Common myeloid progenitor, CD34-positive (primary cell): ENCODE results near the gene SYNJ1.
"Not testable (repeated sequence)": the region's sequence is repeated elsewhere in the genome, so short reads cannot be mapped to it uniquely, and the experiment has no call there.

Experiments
- CTCF ChIA-PET: fragments of 350-600 bp; sonication (Branson Sonifier 250); formaldehyde crosslinking; loops from one replicate; lab custom pipeline; 2021; ENCODE audit warnings: antibody characterized with exemption; lab: Charles Lee
- POLR2A ChIA-PET: fragments of 350-600 bp; sonication (Branson Sonifier 250); formaldehyde crosslinking; loops from one replicate; lab custom pipeline; 2021; ENCODE audit warnings: antibody characterized with exemption; lab: Charles Lee
- DNase-seq, 3 donors: peaks; one replicate each; pipeline versions ENCODE4 v3.0.0 to v3.0.0-alpha.2; 2013
- H3K27ac ChIP-seq, 2 experiments: 1 replicate in 1 of 2; 2 replicates in 1 of 2; pipeline ENCODE4 v1.7.0; 2013; ENCODE audit warnings: inconsistent platforms in 2 of 2, low read length in 2 of 2, mild to moderate bottlenecking in 2 of 2, low read depth in 1 of 2, moderate library complexity in 1 of 2; ENCODE audit not compliant: severe bottlenecking in 2 of 2, insufficient read depth in 1 of 2, poor library complexity in 1 of 2
- H3K27me3 ChIP-seq, 5 experiments: replicated peaks in 2 of 5; 1 replicate in 3 of 5; 2 replicates in 2 of 5; pipeline versions ENCODE4 v1.6.1 to v1.7.0; 2013; ENCODE audit warnings: low read length in 4 of 5, mild to moderate bottlenecking in 2 of 5, moderate library complexity in 2 of 5, inconsistent platforms in 1 of 5; ENCODE audit not compliant: insufficient read depth in 5 of 5, control insufficient read depth in 4 of 5
- H3K36me3 ChIP-seq, 4 experiments: 1 replicate in 2 of 4; 2 replicates in 2 of 4; pipeline versions ENCODE4 v1.6.1 to v1.7.0; 2013; ENCODE audit warnings: low read length in 3 of 4, control low read depth in 1 of 4, mild to moderate bottlenecking in 1 of 4; ENCODE audit not compliant: control insufficient read depth in 4 of 4, insufficient read depth in 4 of 4
- H3K4me1 ChIP-seq, 4 experiments: 1 replicate in 3 of 4; 2 replicates in 1 of 4; pipeline versions ENCODE4 v1.6.1 to v1.7.1; 2013; ENCODE audit warnings: low read length in 3 of 4, mild to moderate bottlenecking in 3 of 4, control low read depth in 1 of 4, inconsistent platforms in 1 of 4, moderate library complexity in 1 of 4; ENCODE audit not compliant: control insufficient read depth in 4 of 4, insufficient read depth in 4 of 4; ENCODE audit errors: control extremely low read depth in 1 of 4
- H3K4me3 ChIP-seq, 7 experiments: 1 replicate in 4 of 7; 2 replicates in 3 of 7; pipeline versions ENCODE4 v1.5.1 to v1.7.0; 2013; ENCODE audit warnings: mild to moderate bottlenecking in 7 of 7, low read length in 6 of 7, moderate library complexity in 6 of 7, inconsistent platforms in 2 of 7, low read depth in 2 of 7, control low read depth in 1 of 7; ENCODE audit not compliant: insufficient read depth in 4 of 7, control insufficient read depth in 1 of 7; ENCODE audit errors: extremely low read depth in 1 of 7
- H3K9me3 ChIP-seq, 5 experiments: 1 replicate in 4 of 5; 2 replicates in 1 of 5; pipeline versions ENCODE4 v1.6.1 to v1.7.1; 2013; ENCODE audit warnings: low read length in 4 of 5, mild to moderate bottlenecking in 2 of 5, inconsistent platforms in 1 of 5, low read depth in 1 of 5, moderate library complexity in 1 of 5; ENCODE audit not compliant: control insufficient read depth in 4 of 5, insufficient read depth in 2 of 5; ENCODE audit errors: control extremely low read depth in 1 of 5
- WGBS: methylation state at CpG from one replicate; pipeline ENCODE4 v1.1.5; 2013; ENCODE audit not compliant: insufficient coverage; 5-methylcytosine and 5-hydroxymethylcytosine counted together

Gene SYNJ1

GRCh38 chr21:32610940-32611339 is 116.9 kb downstream of the SYNJ1 start:
- H3K27me3 ChIP-seq, POLR2A ChIA-PET, DNase-seq, H3K27ac ChIP-seq, H3K9me3 ChIP-seq: not testable (repeated sequence)
- CTCF ChIA-PET: interaction anchor here (3.9 kb wide), 1 partner anchor 10 kb away, joined by 19 read pairs; no protein-coding TSS in a partner anchor
- Histone ChIP-seq H3K4me1 (peaks cover 0 to 22% (median 5%) of the 10 kb centered on the region in 4 experiments), H3K4me3 (peak overlapping the region in 2 of 7 experiments; percentile 97), H3K36me3 (peaks cover 5 to 33% (median 20%) of the 10 kb centered on the region in 4 experiments)
- WGBS: 94% methylated on average over 11 of the region's 17 CpGs

DNA sequence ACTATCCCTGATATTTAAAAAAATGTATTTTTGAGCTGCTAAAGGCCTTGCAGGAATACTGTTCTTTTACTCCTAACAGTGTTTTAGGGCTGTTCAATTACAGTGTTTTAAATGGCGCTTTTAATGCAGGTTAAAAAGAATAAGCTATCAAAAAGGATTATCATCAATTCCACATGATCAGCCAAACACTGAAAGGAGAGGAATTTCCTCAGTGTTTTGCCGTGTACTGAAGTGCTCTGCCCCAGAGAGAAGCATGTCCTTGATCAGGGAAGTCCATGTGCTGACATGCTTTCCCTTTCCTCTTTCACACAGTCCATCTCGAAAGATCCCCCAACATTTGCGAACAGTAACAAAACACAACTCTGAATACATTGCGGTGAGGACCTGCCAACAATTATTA is 119.0 kb downstream of the SYNJ1 start:
- Histone ChIP-seq H3K4me1 (peaks cover 0 to 22% (median 5%) of the 10 kb centered on the region in 4 experiments), H3K4me3 (no peak overlapping the region), H3K27ac (no peak overlapping the region), H3K36me3 (peaks cover 11 to 52% (median 35%) of the 10 kb centered on the region in 4 experiments), H3K27me3 (no peaks in the 10 kb centered on the region), H3K9me3 (no peaks in the 10 kb centered on the region)
- CTCF ChIA-PET: interaction anchor here (1.0 to 2.3 kb wide), 3 partner anchors 8 to 207 kb away, joined by 4 to 6 read pairs (median 5); no protein-coding TSS in a partner anchor
- POLR2A ChIA-PET: no interaction called here
- no peak for DNase-seq
- WGBS: 100% methylated on average over 4 of the region's 5 CpGs

- ChIA-PET CTCF (interaction anchor here (0.9 to 8.7 kb wide), 3 partner anchors 14 to 214 kb away, joined by 3 to 110 read pairs (median 3); no protein-coding TSS in a partner anchor), POLR2A (no interaction called here)
- H3K27me3 ChIP-seq: no peaks in the 10 kb centered on the region
- 96% methylated on average over 8 of the region's 8 CpGs for WGBS
- no peaks in the 10 kb centered on the region for H3K9me3 ChIP-seq
- no peak overlapping the region for H3K4me3 ChIP-seq
- DNase-seq: no peak
- peaks cover 24 to 80% (median 49%) of the 10 kb centered on the region in 4 experiments for H3K36me3 ChIP-seq
- H3K27ac ChIP-seq: no peak overlapping the region
- H3K4me1 ChIP-seq: peaks cover 0 to 4% (median 0%) of the 10 kb centered on the region in 4 experiments
These were observed 122.3 kb downstream of the SYNJ1 start for GRCh38 chr21:32605469-32605868.

DNA sequence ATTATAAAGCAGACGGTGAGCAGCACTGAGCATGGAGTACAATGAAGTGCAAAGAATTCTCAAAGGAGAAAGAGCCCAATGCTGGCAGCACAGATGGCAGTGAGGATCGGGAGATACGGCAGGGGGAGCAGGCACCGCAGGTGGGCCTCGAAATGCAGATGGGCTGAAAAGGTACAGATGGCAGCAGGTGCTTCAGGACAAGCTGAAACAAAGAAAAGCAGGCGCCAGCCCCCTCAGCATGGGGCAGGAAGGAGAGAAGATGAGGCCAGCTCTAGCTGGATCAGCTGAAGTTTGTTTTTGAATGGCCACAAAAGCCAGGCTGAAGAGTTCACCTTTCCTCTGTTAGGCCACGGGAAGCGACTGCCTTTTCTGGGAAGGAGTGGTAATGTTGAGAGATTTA is 123.3 kb downstream of the SYNJ1 start:
- H3K4me3 ChIP-seq: no peak overlapping the region
- H3K27me3 ChIP-seq: no peaks in the 10 kb centered on the region
- H3K9me3 ChIP-seq: no peaks in the 10 kb centered on the region
- H3K4me1 ChIP-seq: no peaks in the 10 kb centered on the region
- H3K36me3 ChIP-seq: peaks cover 22 to 84% (median 51%) of the 10 kb centered on the region in 4 experiments
- no peak overlapping the region for H3K27ac ChIP-seq
- no peak for DNase-seq
- WGBS: 96% methylated on average over 7 of the region's 8 CpGs
- ChIA-PET CTCF (interaction anchor here (8.7 kb wide), 1 partner anchor 201 kb away, joined by 110 read pairs; no protein-coding TSS in a partner anchor), POLR2A (no interaction called here)

DNA sequence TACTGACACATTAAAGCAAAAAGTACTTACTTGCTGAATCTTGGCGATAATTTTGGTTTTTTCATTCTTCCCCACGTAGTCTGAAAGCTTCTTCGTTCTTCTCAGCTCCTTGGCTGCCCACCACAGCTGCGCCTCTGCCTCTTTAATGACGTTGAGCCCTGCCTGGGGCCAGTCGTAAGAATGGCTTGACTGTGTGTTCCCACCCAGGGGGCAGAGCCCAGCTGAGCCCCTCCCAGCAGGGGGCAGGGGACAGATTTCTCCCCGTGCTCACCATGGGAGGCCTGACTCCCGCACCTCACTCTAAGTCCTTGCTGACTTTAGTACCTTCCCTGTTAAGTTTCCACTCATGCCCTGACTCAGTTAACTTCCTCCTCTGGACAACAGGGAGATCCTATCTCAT is 124.7 kb downstream of the SYNJ1 start:
- POLR2A ChIA-PET: no interaction called here
- CTCF ChIA-PET: interaction anchor here (1.0 to 8.7 kb wide), 2 partner anchors 189 to 200 kb away, joined by 4 to 110 read pairs; no protein-coding TSS in a partner anchor
- 94% methylated on average over 8 of the region's 8 CpGs for WGBS

GRCh38 chr21:32602099-32602498 is 125.7 kb downstream of the SYNJ1 start:
- POLR2A ChIA-PET: interaction anchor here (0.9 kb wide), 1 partner anchor 10 kb away, joined by 4 read pairs; the partner anchor contains the start of gene CFAP298

More for the DNA sequence above, 124.7 kb downstream of the SYNJ1 start:
- Histone ChIP-seq H3K4me1 (no peaks in the 10 kb centered on the region), H3K9me3 (no peaks in the 10 kb centered on the region), H3K27me3 (no peaks in the 10 kb centered on the region), H3K27ac (no peak overlapping the region), H3K4me3 (no peak overlapping the region), H3K36me3 (peaks cover 22 to 86% (median 50%) of the 10 kb centered on the region in 4 experiments)
- no peak for DNase-seq

GRCh38 chr21:32599526-32599925 is 128.3 kb downstream of the SYNJ1 start:
- H3K9me3 ChIP-seq: no peaks in the 10 kb centered on the region
- DNase-seq: no peak
- WGBS: 98% methylated on average over 8 of the region's 8 CpGs
- H3K4me1 ChIP-seq: no peaks in the 10 kb centered on the region
- ChIA-PET CTCF (interaction anchor here (0.7 to 8.7 kb wide), 11 partner anchors 8 to 203 kb away, joined by 3 to 110 read pairs (median 4); partner anchors contain the start of genes CFAP298 and EVA1C), POLR2A (interaction anchor here (0.5 kb wide), 1 partner anchor 198 kb away, joined by 3 read pairs; no protein-coding TSS in a partner anchor)
- no peak overlapping the region for H3K27ac ChIP-seq
- H3K4me3 ChIP-seq: no peak overlapping the region
- no peaks in the 10 kb centered on the region for H3K27me3 ChIP-seq
- H3K36me3 ChIP-seq: peaks cover 7 to 57% (median 31%) of the 10 kb centered on the region in 4 experiments

More at GRCh38 chr21:32602099-32602498, 125.7 kb downstream of the SYNJ1 start:
- Histone ChIP-seq H3K4me1 (no peaks in the 10 kb centered on the region), H3K27me3 (no peaks in the 10 kb centered on the region), H3K9me3 (no peaks in the 10 kb centered on the region), H3K36me3 (peaks cover 19 to 81% (median 48%) of the 10 kb centered on the region in 4 experiments), H3K27ac (no peak overlapping the region), H3K4me3 (no peak overlapping the region)
- DNase-seq: no peak
- CTCF ChIA-PET: interaction anchor here (1.1 to 8.7 kb wide), 6 partner anchors 9 to 199 kb away, joined by 3 to 110 read pairs (median 14); partner anchors contain the start of genes CFAP298 and EVA1C
- WGBS: 96% methylated on average over 5 of the region's 6 CpGs
